ENCODE results near the gene GKN2.
A peak's percentile ranks its signal among the peaks of the same experiment; 100 is the strongest.
"Not testable (repeated sequence)": the region's sequence is repeated elsewhere in the genome, so short reads cannot be mapped to it uniquely, and the experiment has no call there.

Gene GKN2

DNA sequence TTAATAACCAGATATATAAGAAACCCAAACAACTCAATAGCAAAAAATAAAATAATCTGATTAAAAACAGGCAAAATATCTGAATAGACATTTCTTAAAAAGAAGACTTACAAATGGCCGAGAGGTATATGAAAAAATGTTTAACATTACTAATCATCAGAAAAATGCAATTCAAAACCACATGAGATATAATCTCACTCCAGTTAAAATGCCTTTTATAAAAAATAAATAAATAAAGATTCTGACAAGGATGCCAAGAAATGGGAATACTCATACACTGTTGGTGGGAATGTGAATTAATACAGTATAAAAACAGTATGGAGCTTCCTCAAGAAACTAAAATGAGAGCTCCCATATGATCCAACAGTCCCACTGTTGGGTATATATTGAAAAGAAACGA is 47.6 kb downstream of the GKN2 start:
- Histone ChIP-seq H3K27ac (no peak overlapping the region), H3K36me3 (replicated peaks) (no peaks in the 10 kb centered on the region), H3K4me3 (ENCODE audit: low read depth, low read length) (no peak overlapping the region), H3K27me3 (replicated peaks) (no peaks in the 10 kb centered on the region)
- TF ChIP-seq, protein P1, sequence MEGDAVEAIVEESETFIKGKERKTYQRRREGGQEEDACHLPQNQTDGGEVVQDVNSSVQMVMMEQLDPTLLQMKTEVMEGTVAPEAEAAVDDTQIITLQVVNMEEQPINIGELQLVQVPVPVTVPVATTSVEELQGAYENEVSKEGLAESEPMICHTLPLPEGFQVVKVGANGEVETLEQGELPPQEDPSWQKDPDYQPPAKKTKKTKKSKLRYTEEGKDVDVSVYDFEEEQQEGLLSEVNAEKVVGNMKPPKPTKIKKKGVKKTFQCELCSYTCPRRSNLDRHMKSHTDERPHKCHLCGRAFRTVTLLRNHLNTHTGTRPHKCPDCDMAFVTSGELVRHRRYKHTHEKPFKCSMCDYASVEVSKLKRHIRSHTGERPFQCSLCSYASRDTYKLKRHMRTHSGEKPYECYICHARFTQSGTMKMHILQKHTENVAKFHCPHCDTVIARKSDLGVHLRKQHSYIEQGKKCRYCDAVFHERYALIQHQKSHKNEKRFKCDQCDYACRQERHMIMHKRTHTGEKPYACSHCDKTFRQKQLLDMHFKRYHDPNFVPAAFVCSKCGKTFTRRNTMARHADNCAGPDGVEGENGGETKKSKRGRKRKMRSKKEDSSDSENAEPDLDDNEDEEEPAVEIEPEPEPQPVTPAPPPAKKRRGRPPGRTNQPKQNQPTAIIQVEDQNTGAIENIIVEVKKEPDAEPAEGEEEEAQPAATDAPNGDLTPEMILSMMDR (IDR thresholded peaks at IDR 0.05; ENCODE audit: low read depth, low read length, missing control alignments): no peak
- in situ Hi-C loops (cut with HindIII; ENCODE audit: low pct_ligation_motif_present, low sequenced_read_pairs): no loop called here
- no peak for DNase-seq

DNA sequence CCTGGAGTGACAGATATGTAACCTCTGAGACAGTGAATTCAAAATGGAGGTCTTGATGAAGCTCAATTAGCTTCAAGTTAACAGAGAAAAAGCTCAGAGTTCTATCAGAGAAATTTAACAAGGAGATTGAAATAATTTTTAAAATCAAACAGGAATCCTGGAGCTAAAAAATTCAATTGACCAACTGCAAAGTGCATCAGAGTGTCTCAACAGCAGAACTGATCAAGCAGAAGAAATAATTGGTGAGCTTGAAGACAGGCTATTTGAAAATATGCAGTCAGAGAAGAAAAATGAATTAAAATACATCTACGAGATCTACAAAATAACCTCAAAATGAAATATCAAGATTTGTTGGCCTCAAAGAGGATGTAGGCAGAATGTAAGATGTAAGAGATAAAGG is 51.1 kb downstream of the GKN2 start:
- no peak overlapping the region for H3K27ac ChIP-seq
- H3K4me3 ChIP-seq (ENCODE audit: low read depth, low read length): no peak overlapping the region
- DNase-seq: no peak
- H3K27me3 ChIP-seq (replicated peaks): no peaks in the 10 kb centered on the region
- in situ Hi-C loops (cut with HindIII; ENCODE audit: low pct_ligation_motif_present, low sequenced_read_pairs): no loop called here
- TF ChIP-seq, protein P1 (IDR thresholded peaks at IDR 0.05; ENCODE audit: low read depth, low read length, missing control alignments): no peak
- no peaks in the 10 kb centered on the region for H3K36me3 ChIP-seq (replicated peaks)

DNA sequence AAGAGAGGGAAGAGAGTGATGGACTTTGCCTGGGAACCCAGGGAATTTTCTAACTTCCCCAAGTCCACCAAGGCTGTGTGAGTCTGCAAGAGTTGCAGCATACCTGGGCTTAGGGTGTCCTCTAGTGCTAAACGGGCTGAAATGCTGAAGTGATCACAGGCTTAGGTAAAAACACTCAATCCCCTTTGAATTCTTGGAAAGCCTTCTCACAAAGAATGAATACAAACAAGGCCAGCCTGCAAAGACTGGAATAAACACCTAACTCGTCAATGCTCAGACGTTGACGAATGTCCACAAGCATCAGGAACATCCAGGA is 51.5 kb downstream of the GKN2 start:
- Histone ChIP-seq H3K27ac (no peak overlapping the region), H3K27me3 (replicated peaks) (no peaks in the 10 kb centered on the region), H3K4me3 (ENCODE audit: low read depth, low read length) (no peak overlapping the region), H3K36me3 (replicated peaks) (no peaks in the 10 kb centered on the region)
- no peak for DNase-seq
- in situ Hi-C loops (cut with HindIII; ENCODE audit: low pct_ligation_motif_present, low sequenced_read_pairs): no loop called here
- TF ChIP-seq, protein P1 (IDR thresholded peaks at IDR 0.05; ENCODE audit: low read depth, low read length, missing control alignments): peak; percentile 61

DNA sequence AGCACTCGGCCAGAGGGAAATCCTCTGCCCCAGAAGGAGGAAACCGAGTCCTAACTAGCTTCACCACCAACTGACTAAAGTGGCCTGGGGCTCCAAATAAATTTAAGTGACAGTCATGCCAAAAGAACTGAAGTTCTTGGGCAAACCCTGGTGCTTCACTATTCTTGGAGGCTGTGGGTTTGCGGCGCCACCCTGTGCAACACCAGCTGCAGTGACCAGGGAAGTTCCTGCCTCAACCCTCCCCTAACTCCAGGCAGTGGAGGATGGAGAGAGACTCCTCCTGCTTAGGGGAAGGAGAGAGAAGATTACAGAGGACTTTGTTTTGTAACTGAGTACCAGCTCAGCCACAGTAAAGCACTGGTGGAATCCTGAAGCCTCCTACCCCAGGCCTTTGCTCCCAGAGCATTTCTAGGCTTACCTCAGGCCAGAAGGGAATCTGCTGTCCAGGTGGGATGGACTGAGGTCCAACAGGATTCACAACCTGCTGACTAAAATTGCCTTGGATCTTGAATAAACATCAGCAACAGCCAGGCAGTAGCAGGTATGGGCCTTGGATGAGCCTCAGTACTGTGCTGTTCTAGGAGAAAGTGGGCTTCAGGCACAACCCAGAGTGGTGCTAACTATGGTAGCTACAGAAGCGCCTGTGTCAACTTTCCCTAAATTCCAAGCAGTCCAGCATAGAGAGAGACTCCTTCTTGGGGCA is 52.0 kb downstream of the GKN2 start:
- H3K4me3 ChIP-seq (ENCODE audit: low read depth, low read length): no peak overlapping the region
- no peak overlapping the region for H3K27ac ChIP-seq
- DNase-seq: no peak
- TF ChIP-seq, protein P1 (IDR thresholded peaks at IDR 0.05; ENCODE audit: low read depth, low read length, missing control alignments): no peak
- no peaks in the 10 kb centered on the region for H3K36me3 ChIP-seq (replicated peaks)
- no peaks in the 10 kb centered on the region for H3K27me3 ChIP-seq (replicated peaks)
- in situ Hi-C loops (cut with HindIII; ENCODE audit: low pct_ligation_motif_present, low sequenced_read_pairs): no loop called here

DNA sequence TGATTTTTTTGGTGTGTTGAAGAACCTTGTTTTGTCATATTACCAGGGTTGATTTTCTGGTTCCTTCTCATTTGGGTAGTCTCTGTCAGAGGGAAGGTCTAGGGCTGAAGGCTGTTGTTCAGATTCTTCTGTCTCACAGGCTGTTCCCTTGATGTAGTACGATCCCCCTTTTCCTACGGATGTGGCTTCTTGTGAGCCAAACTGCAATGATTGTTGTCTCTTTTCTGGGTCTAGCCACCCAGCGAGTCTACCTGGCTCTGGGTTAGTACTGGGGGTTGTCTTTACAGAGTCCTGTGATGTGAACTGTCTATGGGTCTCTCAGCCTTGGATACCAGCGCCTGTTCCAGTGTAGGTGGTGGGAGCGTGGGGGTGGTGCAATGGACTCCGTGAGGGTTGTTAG is 56.7 kb downstream of the GKN2 start:
- in situ Hi-C loops (cut with HindIII; ENCODE audit: low pct_ligation_motif_present, low sequenced_read_pairs); H3K27me3 ChIP-seq (replicated peaks); DNase-seq; H3K36me3 ChIP-seq (replicated peaks); H3K4me3 ChIP-seq (ENCODE audit: low read depth, low read length); H3K27ac ChIP-seq: not testable (repeated sequence)
